ENCODE results near the gene QARS1.

QARS1 gene

GRCh38 chr3:49120438-49121131, 16.0 kb upstream of the QARS1 start, which contains the start of gene USP19:
Gene USP19, minus strand, starts transcription at chr3:49120823. Its CDS starts 1,678 bp downstream, at chr3:49119145.
- DNase-seq: peak; percentile 86 to 96 (median 90)

GRCh38 chr3:49120096-49120437, 15.5 kb upstream of the QARS1 start:
- no peak for DNase-seq

GRCh38 chr3:49119439-49119838, 14.9 kb upstream of the QARS1 start:
- no peak for DNase-seq

- no peak for DNase-seq
These were observed 14.5 kb upstream of the QARS1 start for GRCh38 chr3:49119036-49119435.

GRCh38 chr3:49112262-49112661, 7.7 kb upstream of the QARS1 start:
- no peak for DNase-seq

- no peak for DNase-seq
These were observed 6.8 kb upstream of the QARS1 start for GRCh38 chr3:49111347-49111746.

GRCh38 chr3:49110780-49111179, 6.2 kb upstream of the QARS1 start:
- DNase-seq: no peak

GRCh38 chr3:49108346-49108745, 3.8 kb upstream of the QARS1 start:
- no peak for DNase-seq

- no peak for DNase-seq
These were observed 518 bp downstream of the QARS1 start for GRCh38 chr3:49104052-49104426.

GRCh38 chr3:49100046-49100615, 4.4 kb downstream of the QARS1 start:
- no peak for DNase-seq

- DNase-seq: no peak
These were observed 5.5 kb downstream of the QARS1 start for GRCh38 chr3:49098910-49099630.

GRCh38 chr3:49098429-49098828, 6.1 kb downstream of the QARS1 start:
- no peak for DNase-seq

- DNase-seq: peak; percentile 86 to 97 (median 93)
These were observed 10.4 kb downstream of the QARS1 start, which contains the start of gene QRICH1 for GRCh38 chr3:49093853-49094767. Gene QRICH1, minus strand, starts transcription at chr3:49094071. Its CDS starts 17,054 bp downstream, at chr3:49077017.

- peak; percentile 60 to 86 (median 71) for DNase-seq
These were observed 11.4 kb downstream of the QARS1 start for GRCh38 chr3:49092938-49093852.

- no peak for DNase-seq
These were observed 23.1 kb downstream of the QARS1 start for GRCh38 chr3:49081429-49081828.

GRCh38 chr3:49079270-49079669, 25.3 kb downstream of the QARS1 start:
- DNase-seq: no peak

- DNase-seq: no peak
These were observed 27.9 kb downstream of the QARS1 start for GRCh38 chr3:49076646-49077045.

GRCh38 chr3:49076116-49076515, 28.4 kb downstream of the QARS1 start:
- no peak for DNase-seq

- no peak for DNase-seq
These were observed 46.5 kb downstream of the QARS1 start for GRCh38 chr3:49058011-49058410.

GRCh38 chr3:49057268-49057667, 47.3 kb downstream of the QARS1 start:
- no peak for DNase-seq

- DNase-seq: no peak
These were observed 50.2 kb downstream of the QARS1 start for GRCh38 chr3:49054344-49054862.
